HG02763 (cell line): ENCODE measurements around the gene ARHGAP18.

Source experiments
- ATAC-seq: cut with Tn5 transposase; IDR thresholded peaks from one replicate; pipeline ENCODE4 v1.9.1; 2021; ENCODE audit warnings: mild to moderate bottlenecking, moderate library complexity; ENCODE audit not compliant: unreplicated experiment

Gene ARHGAP18

DNA sequence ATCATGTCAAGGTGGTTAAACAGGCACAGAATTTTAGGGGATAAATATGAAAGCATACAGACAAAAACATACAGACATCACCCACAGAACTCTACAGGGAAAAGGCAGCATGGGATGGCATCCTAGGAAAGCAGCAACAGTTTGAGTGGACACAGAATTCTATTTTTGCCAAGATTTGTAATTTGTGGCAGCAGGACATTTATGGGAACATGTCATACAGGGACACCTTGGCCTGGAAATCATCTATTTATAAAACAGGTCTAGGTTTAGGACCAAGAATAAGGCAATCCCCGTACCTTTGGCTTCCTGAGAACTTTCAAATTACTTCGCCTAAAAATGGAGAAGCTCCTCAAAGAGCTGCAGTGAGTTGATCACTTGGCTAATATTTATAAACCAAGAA is 17.5 kb downstream of the ARHGAP18 start:
- no peak for ATAC-seq

DNA sequence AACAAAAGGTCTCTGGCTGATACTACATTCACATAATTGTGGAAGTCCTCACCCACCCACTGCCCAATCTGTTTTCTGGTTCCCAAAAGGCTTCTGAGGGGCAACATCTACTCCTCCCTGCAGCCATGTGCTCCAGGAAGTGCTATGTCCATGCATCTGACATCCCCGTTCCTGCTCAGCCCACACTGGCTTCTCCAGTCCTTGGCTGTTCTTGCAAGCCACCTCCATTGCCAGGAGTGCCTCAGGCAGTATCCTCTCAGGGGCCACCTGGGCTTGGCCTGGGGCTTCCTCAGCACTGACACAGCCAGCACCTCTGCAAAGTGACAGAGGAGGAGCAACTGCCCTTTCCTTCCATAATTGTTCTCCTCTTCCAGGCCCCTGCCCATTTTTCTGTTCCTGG is 18.3 kb downstream of the ARHGAP18 start:
- no peak for ATAC-seq

DNA sequence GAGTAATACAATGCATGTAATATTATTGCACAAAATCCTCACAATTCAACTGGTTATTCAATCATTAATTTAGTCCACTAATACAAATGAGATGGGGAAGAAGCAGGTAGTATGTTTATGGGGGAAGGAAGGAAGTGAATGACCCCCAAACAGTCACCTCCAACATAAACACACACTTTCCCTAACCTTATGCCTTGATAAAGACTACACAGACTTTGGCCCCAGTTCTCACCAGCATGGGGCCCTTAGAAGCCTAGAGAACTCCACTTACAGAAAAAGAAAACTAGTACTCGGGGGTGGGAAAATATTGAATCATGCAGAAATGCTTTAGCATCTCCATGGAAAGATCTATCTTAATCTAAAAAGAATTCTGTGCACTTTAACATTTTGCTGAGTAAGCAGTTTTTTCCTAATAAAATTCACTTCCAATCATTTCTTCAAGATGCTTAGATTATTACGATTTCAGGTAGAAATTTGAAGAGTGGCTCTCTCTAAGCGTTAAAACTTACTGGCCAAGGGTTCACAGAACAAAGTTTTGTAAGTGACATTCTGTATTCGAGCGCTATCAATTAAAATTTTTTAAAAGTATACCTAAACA is 18.8 kb downstream of the ARHGAP18 start:
- no peak for ATAC-seq

DNA sequence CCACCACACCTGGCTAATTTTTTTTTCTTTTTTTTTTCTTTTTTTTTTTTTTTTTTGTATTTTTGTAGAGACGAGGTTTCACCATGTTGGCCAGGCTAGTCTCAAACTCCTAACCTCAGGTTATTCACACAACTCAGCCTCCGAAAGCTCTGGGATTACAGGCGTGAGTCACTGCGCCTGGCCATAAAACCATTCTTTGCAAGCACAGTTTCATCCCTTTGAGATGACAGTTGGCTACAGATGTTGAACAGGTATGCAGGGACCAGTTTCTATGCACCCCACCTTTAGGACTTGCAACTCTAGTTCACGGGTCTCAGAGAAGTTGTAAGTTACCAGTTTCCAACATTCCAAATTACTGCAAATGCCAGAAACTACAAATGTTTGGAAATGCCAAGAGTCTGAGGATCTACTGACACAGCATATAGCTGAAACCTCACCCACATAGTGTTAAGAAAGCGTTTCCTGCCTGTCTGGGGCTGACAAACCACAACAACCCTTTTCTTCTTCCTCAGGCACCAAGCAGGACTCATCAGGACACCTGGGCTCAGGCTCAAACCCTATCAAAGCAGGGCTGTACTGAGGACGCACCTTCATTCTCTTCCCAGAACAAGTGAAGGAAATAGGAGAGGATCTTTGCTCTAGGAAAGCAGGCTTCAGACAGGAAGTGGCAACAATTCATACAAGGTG is 22.9 kb downstream of the ARHGAP18 start:
- peak; percentile 65 for ATAC-seq

DNA sequence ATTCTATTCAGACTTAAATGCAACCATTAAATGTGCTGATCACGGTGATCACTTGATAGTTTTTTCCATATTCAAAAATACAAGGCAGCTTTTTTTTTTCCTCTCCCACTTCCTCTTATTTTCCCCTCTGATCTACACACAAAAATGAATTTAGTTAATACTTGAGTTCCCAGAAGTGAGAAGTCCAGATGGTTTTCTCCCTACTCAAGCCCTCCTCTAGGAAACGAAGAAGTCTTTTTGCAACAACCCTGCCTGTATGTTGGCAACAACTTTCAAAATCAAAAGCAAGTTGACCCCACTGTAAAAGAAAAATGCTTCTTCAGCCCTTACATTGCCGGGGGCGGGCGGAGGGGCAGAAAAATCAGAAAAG is 24.3 kb downstream of the ARHGAP18 start:
- no peak for ATAC-seq

DNA sequence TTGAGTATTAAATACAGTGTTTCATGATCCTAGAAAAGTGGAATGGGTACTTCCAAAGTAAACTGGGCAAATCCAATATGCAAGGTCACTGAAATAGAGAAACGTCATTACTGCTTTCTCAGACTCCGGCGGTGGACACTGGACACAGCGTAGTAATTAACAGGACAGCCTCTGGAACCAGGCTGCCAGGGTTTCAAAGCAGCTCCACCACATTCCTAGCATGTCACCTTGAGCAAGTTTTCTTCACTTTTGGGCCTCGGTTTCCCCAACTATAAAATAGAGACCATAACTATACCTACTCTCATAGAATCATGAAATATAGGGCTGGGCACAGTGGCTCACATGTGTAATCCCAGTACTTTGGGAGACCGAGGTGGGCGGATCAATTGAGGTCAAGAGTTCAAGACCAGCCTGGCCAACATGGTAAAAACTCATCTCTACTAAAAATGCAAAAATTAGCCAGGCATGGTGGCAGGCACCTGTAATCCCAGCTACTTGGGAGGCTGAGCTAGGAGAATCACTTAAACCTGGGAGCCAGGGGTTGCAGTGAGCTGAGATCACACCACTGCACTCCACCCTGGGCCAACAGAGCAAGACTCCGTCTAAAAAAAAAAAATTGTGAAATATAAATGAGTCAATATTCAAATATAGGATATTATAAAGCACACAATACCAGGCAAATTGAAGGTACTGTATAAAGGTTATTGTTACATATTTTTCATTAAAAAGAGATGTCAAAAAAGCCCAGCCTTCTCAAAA is 24.9 kb downstream of the ARHGAP18 start:
- ATAC-seq = no peak

DNA sequence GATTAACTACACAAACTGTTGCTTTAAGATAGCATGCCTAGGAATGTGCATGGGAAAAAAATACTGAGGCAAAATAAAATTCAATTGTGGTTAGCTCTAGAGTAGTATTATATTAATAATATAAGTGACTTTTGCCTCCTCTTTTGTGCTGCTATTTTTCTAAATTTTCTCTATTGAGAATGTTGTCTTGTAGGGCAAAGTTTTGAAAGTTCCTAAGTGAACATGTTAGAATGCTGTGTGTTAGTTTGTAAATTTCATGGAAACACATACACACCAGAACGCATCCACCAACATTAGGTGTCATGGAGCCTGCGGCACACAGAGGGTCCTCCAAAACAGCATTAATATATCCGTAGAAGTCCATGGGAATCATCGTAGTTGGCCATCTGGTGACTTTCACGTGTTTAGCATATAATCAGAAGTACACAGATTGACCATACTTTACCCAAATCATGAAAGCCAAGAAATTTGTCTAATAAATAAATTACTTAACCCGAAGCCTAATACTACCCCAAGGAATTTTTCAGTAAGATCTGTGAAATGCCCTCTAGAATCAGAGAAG is 25.6 kb downstream of the ARHGAP18 start:
- no peak for ATAC-seq

DNA sequence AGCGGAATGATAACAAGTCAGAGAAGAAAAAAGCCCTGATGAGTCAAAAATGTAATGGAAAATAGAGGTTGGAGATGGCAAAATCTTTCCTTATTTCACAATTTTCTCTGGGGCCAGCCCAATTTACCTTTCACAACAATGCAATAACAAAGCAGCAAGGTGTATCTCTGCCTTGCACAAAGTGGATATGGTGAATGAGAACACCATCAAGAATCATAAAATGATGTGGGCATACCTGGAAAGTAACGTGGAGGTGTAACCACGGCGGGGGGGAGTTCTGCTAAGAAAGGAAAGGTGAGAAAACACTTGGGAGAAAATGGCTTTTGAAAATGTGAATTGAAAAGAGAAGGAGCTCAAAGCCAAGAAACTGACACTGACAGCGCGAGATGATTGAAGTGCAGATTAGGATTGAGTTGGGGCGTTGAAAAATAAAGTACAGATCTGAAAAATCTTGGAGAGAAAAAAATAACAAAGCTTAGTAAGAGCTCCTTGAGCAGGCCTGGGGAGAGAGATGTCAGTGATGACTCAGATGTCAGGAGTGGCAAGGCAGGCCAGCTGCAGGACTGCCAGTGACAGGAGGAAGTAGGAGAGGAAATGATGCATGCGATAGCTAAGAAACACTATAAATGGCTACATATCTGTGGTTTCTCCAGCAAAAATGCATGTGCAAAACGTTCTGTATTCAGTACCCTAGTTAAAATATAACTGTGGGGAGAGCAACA is 26.2 kb downstream of the ARHGAP18 start:
- ATAC-seq = peak; percentile 96

DNA sequence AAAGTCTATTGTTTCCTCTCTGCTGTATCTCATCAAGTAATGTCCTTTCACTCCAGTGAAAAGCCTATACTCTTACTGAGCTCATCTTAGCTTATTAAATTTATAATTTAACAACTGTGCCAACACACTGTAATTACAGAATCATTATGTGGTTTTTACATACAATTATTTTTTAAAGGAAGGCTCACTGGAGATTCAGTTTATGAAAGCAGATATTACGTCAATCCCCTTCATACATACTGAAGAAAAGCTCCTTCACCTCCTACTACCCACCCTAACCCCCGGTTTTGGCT is 28.1 kb downstream of the ARHGAP18 start:
- no peak for ATAC-seq

DNA sequence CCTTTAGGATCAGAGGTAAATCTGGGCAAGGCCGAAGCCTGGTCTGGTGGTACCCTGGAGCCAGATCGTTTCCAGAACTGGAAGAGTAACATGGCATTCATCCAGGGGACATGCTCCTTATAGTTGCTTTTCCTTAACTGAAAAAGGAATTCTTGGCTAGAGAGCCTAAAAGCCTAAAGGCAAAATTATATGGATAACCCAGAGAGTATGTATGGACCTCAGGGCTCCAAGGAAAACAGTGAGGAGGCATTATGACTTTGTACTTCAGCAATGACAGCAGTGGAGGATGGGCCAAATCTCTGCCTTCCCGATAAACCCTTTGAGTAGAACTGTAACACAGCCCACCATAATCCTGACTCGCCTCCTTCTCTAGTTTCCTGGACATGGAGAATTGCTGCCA is 29.3 kb downstream of the ARHGAP18 start:
- ATAC-seq = no peak

DNA sequence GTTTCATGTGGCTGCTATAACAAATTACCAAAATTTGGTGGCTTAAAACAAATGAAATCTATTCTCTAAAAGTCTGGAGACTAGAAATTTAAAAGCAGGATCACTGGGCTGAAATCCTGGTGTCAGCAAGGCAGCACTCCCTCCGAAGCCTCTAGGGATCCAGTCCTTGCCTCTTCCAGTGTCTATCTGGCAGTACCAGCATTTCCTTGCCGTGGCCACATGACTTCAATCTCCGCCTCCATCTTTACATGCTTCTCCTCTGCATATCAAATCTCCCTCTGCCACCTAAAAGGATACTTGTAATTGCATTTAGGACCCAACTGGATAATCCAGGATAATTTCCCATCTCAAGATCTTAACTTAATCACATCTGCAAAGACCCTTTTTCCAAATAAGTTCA is 30.2 kb downstream of the ARHGAP18 start:
- ATAC-seq = no peak

DNA sequence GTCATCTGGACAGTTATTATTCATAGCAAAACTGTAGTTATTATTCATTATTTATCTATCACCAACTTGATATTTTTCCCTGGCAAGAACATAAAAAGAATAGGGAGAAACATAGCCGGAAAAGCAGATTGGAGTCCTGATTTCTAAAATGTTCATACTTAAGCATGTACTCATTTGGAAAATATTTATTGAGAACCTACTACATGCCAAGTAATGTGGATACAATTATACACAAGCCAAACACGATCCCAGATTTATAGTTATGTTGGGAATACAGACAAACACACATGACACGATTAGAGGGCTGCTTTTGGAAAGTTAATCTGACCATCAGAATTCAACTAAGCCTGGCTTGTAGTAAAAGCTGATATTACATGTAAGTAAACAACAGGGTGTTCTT is 30.7 kb downstream of the ARHGAP18 start:
- no peak for ATAC-seq

DNA sequence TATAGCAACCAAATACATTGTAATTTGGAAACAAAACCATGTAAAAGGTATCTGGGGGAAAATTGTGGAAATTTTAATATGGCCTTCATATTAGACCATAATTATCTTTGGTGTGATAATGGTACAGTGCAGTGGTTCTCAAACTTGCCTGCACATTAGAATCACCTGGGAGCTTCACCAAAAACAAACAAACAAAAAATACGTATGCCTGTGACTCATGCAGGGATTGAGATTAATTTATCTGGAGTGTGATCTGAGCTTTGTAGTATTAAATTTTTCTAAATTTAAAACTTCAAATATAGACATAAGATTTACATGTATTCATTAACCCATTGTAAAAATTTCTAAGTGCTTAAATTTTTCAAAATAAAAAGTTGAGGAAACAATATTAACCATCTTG is 31.5 kb downstream of the ARHGAP18 start:
- ATAC-seq = no peak

DNA sequence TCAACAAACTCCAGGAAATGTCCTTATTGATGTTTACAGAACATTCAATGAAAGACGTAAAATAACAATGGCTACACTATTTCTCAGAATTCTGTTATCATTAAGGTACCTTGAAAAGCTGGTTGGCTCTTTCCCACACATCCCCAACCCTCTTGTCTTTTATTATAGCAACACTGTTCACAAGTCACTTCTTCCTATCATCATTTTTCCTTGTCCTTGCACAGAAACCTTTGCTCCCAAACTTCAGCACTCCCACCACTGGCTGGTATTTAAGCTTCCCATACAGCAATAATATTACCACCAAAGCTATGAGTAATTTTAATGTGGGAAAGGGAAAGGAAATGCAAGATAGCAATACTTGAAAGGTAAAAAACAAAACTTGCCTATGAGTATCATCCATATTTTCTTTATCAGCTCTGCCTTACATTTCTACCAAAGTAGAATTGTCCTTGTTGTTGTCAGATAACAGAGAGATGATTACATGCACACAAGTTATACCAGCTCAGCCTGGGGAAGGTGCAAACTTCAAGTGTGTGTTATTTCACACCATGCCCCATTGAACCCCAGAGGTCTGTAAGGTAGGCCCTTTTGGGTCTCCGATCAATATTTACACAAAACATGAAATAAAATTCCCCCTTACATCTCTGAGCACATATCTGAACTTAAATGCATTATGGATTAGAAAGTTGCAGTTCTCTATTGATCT is 32.2 kb downstream of the ARHGAP18 start:
- no peak for ATAC-seq

DNA sequence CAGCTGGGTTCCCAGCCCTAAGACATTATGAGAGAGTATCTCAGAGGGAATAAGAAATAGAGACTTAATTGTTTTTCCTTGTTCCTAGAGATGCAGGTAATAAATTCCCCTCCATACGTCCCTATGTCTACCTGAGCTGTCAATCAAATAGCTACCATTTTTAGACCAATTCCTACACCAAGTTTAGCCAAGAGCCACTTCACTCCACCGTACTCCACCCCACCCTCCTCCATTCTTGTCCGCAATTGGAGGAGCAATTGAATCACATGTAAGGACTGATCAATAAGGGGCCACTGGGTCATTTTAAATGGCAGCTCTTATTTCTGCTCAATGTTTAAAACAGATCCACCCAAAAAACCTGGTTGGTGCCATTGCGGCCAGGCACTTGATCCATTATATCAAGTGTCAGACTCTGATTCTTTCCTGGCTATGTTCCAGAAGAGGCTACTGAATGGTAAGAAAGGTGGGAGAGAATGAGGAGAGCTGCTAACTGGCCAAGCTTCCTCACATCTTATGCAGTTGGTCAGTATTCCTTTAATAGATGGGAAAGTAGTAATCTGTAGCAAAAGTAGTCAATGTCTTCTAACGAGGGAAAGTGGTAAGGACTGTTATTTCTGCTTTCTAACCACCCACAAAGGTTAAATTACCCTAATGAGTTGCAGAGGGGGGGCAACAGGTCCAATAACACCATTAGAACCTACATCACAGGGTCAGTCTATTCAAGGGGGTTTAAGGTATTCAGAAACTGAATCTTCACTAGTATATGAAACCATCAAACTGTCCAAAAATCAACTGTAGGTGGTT is 34.1 kb downstream of the ARHGAP18 start:
- no peak for ATAC-seq

DNA sequence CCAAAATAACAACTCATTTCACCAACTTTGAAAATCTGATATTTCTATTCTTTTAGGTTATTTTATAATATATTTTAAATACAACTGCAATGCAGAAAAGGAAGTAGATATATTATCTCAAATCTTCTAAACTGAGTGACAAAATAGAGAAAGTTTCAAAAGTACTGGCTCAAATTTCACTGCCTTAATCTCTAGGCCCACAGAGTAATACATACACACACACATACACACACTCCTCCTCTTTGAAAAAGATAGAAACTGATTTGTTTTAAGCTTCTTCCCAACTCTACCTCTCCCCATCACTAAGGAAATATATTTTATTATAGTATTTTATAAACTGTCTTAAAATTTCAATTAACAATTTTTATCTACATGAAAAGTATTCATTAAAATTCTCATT is 36.2 kb downstream of the ARHGAP18 start:
- no peak for ATAC-seq

DNA sequence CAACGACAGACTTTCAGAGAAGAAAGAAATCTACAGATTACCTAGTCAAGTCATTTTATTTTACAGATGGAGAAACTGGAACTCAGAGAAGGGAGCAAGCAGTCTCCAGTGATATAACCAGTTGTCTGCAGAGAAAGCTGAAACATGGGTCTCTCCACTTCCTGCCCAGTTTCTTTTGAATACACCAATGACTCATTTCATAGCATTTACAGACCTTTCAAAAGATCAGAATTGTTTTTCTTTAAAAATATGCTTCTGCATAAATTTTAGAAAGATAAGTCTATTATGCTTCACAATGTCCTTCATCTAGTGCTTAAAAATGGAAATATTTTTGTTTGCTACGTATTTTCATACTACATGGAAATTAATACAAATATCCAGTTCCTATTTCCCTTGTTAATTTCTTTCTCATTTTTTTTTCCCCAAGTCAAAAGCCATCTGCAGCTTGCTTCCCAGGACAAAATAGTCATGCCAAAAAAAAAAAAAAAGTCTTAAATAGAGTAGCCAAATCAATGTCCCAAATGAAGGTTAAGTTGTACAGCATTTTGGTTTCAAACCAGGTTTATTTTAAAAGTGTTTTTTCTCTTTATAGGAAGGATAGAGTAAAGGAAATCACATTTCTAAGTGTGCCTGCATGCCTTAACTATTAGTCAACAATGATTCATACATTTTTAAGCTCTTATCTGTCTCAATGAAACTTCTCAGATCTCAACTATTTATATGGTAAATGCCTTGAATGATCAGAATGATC is 36.9 kb downstream of the ARHGAP18 start:
- ATAC-seq = peak; percentile 67

DNA sequence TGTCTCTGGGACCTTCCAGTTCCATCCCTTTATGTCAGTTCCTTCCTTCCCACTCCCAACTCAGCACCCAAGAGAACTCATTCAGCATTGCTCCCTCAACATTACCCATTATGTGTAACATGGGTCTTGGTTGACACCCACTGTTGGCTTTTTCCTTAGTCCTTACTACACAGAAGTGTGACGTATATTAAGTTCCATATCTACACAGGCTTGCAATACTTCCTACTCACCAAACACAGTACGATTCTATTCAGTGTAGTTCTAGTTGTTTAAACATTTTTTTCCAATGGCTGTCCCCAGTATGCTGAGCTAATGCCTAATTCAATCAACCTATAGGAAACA is 37.7 kb downstream of the ARHGAP18 start:
- ATAC-seq = peak; percentile 18
